SIG-M5 (cell line): ENCODE measurements around the gene DNPH1.

ENCODE experiments used
- DNase-seq: peaks from one replicate; lab custom pipeline; 2025; lab: John Stamatoyannopoulos, UW

Gene DNPH1

DNA sequence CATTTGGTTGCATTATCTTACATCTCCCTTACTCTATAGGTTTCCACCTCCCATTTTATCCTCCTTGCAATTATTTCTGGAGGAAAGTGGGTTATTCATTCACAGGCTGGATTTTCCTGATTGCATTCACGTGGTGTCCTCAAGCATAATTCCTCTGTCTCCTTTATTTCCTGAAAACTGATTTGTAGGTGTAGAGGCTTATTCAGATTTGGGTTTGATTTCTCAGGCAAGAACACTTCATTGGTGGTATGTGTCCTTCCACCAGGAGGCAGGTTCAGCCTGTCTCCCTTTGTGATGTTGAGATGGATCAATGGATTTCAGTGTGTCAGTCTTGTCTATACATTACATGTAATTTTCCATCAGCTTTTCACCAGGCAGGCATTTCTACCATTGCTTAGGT lies 17.3 kb downstream of the DNPH1 start:
- no peak for DNase-seq

DNA sequence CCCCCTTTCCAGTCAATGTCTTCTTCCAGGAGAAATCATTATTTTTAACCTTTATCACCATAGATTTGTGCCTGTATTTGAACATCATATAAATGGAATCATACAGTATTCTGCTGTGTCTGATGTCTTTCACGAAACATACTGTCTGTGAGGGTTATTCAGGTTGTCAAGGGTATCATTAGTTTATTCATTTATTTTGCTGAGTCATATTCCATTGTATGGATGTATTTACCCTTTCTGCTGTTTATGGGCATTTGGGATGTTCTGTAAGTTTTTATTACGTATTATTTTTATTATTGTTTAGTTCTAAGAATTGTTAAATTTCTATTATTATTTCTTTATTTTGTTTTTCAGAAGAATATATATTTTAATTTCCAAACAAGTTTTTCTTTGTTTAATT lies 22.0 kb downstream of the DNPH1 start:
- DNase-seq = no peak

DNA sequence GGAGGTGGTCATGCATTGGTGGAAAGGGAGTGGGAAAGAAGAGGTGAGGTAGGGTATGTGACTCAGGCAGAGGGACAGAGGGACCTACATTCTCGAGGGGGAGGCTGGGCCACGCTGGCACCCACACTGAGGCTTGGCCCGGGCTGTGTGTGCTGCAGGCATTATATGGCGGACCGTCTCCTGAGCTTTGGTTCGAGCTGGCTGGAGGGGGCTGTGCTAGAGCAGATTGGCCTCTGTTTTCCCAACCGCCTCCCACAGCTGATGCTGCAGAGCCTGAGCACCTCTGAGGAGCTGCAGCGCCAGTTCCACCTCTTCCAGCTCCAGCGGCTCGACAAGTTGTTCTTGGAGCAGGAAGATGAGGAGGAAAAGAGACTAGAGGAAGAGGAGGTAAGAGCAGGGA lies 23.4 kb downstream of the DNPH1 start:
- DNase-seq = no peak

DNA sequence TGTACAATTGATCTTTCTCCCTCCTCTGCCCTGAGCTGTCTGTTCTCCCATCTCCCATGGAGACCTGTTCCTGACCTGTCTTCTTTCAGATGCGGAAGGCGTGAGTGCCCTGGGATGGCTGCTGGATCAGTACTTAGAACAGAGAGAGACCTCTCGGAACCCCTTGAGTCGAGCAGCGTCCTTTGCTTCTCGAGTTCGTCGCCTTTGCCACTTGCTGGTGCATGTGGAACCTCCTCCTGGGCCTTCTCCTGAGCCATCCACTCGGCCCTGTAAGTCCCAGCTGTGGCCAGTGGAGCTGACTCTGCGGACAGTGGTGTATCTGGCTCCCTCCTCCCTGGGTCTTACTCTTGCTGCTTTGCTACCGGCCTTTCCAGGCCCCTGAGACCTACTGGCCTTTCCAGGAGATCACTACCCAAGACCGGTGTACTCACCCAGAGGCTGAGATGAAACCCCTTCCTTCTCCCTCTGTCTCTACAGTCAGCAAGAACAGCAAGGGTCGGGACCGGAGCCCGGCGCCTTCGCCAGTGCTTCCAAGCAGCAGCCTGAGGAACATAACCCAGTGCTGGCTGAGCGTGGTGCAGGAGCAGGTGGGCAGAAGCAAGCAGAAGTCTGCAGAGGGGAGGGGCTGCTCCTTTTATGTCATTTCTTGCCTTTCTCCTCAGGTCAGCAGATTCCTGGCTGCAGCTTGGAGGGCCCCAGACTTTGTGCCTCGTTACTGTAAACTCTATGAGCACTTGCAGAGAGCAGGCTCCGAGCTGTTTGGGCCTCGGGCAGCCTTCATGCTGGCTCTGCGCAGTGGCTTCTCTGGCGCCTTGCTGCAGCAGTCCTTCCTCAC lies 24.8 kb downstream of the DNPH1 start:
- DNase-seq = no peak

DNA sequence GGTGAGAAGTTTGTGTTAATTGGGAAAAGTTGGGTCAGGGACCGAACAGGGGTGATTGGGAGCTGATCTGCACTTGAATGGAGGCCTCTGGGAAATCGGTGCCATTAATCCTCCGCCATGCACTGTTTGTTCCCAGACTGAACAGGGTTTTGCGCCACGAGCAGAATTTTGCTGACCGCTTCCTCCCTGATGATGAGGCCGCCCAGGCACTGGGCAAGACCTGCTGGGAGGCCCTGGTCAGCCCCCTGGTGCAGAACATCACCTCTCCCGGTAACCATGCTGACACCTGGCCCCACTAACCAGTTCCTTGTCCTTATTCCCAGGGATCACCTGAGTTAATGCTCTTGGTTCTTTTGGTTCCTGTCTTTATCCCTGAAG lies 25.6 kb downstream of the DNPH1 start:
- no peak for DNase-seq

DNA sequence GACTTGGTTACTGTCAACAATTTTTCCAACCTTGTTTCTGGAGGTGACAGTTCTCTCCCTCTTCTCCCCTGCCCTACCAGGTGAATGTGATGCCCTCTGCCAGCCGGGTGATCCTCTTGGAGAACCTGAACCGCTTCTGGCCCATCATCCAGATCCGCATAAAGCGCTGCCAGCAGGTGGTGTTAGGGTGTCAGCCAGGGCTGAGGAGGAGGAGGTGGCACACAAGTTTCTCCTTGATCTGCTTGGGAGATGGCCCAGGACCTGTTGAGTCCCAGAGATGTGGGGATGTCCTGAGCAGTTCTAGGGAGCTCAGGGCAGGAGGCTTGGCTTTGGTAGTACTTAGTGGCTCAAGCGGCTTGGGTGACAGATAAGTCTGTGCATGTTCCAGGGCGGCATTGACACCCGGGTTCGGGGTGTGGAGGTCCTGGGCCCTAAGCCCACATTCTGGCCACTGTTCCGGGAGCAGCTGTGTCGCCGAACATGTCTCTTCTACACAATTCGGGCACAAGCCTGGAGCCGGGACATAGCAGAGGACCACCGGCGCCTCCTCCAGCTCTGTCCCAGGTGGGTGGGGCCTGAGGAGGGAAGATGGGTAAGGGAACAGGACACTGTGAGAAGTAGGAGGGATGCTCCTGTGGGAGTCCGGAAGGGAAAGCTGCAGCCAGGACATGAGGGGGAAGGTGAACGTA lies 26.1 kb downstream of the DNPH1 start:
- no peak for DNase-seq

DNA sequence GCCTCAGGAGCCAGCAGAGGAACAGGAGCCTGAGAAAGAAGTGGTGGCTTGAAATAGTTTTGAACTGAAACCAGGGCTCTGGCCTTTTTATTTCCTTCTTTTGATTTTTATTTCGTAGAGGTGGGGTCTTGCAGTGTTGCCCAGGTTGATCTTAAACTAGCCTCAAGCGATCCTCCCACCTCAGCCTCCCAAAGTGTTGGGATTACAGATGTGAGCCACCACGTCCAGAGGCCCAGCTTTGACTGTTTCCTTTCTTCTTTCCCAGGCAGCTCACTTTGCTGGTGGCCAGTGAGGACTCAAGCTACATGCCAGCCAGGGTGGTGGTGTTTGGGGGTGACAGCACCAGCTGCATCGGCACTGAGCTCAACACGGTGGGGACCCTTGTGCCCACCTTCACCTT lies 26.8 kb downstream of the DNPH1 start:
- DNase-seq = no peak

DNA sequence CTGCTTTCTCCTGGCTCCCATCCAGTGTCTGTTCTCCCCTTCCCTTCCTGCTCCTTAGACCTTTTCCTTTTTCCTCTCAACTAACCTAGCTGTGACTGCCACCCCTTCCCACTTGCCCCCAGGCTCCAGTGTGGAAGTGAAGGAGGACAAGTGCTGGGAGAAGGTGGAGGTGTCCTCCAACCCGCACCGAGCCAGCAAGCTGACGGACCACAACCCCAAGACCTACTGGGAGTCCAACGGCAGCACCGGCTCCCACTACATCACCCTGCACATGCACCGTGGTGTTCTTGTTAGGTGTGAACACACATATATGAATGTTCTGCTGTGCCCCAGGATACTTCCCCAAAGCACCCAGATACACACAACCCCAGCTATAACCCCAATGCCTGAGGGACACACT lies 28.7 kb downstream of the DNPH1 start:
- no peak for DNase-seq

DNA sequence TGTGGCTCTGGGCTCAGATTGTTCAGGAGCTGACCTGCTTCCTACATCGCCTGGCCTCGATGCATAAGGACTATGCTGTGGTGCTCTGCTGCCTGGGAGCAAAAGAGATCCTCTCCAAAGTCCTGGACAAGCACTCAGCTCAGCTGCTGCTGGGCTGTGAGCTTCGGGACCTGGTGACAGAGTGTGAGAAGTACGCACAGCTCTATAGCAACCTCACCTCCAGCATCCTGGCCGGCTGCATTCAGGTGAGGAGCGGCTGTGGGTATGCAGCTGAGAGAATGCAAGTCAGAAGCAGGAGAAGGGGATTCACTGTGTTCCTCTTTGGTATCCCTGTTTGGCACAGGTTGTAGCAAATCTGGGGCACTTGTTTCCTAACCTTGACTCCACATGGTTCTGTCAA lies 29.4 kb downstream of the DNPH1 start:
- no peak for DNase-seq

DNA sequence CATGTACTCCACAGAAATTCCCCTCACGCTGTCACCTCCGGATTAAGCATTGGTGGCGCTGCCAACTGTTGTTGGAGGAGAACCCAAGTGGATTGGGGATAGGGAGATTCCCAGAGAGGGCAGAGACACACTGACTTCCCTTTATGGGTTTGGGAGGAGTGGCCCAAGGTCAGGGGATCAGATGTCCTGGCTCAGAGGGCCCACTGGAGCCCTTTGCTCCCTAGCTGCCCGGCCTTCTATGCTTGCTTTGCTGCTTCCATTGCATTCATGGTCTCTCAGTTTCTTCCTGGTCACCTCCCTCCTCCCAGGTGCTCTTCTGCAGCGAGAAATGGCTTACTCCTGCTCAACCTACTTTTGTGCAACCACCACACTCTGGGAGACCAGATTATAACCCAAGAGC lies 32.9 kb downstream of the DNPH1 start:
- DNase-seq = no peak

DNA sequence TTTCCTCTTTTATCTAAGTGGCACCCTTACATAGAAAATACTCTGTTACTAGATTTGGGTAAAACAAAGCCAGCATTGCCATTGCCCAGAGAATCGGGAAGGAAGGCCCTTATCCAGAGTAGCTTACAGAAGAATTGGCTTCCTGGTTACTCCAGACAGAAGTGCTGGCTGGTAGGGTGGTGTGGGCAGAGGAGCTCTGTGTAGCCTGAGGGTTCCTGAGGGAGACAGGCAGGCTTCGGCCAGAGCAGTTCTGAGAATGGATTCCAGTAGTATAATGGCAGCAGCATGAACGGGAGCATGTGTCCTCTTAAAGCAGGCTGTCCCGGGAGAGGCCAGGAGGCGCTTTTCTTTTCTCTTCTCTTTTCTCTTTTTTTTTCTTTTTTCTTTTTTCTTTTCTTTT lies 35.4 kb downstream of the DNPH1 start:
- no peak for DNase-seq

DNA sequence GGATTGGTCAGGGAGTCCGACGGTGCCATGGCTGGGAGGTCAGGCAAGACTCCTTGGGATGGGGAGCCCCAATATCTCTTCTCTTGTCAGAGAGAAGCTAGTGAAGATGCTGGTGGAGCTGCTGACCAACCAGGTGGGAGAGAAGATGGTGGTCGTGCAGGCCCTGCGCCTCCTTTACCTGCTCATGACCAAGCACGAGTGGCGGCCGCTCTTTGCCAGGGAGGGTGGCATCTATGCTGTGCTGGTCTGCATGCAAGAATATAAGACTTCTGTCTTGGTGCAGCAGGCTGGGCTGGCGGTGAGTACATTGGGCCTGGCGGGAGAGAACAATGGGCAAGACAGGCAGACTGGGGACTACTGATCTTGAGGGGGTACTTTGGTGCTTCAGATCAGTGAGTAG lies 36.4 kb downstream of the DNPH1 start:
- no peak for DNase-seq

DNA sequence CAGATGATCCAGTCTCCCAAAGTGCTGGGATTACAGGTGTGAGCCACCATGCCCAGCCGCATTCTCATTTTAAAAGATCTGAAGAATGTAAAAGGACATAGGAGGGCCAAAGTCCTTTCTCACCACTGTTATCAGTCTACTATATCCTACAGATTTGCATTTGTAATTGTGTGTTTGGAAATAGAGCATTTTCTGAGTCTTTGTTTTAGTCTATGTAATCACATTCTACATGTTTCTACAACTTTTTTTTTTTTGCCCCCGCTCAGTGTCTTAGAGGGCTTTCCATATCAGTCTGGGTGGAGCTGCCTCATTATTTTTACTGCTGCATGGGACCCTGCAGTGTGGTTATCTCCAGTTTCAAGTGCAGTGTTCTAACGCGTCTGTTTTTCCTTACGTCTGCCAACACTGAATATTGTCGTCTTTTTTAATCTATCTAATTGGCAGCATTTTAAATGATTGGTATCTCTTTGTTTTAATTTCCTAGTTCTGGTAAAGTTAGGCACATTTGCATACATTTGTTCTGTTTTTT lies 39.4 kb downstream of the DNPH1 start:
- no peak for DNase-seq

DNA sequence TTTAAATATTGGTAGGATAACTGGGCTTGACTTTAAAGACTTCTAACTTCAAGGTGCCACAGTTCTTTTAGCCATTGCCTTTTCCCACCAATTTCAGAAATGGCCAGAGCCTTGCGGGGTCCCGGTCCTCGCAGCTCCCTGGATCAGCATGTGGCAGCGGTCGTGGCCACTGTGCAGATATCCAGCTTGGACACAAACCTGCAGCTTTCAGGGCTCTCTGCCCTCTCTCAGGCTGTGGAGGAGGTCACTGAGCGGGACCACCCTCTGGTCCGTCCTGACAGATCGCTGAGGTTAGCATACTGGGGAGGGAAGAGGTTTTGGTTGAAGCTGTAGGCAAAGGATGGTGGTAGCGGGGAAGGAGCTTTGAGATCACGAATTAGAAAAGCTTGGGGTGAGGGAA lies 40.9 kb downstream of the DNPH1 start:
- DNase-seq = no peak

DNA sequence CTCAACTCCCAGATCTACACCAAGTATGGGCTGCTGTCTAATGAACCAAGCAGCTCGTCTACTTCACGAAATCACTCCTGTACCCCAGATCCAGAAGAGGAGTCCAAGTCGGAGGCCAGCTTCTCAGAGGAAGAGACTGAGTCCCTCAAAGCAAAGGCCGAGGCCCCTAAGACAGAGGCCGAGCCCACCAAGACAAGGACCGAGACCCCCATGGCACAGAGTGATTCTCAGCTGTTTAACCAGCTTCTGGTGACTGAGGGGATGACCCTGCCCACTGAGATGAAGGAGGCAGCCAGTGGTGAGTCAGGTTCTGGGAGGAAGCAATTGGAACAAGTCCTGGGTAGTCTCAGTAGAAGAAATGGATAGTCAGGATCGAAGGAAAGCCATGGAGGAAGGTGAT lies 41.5 kb downstream of the DNPH1 start:
- no peak for DNase-seq

DNA sequence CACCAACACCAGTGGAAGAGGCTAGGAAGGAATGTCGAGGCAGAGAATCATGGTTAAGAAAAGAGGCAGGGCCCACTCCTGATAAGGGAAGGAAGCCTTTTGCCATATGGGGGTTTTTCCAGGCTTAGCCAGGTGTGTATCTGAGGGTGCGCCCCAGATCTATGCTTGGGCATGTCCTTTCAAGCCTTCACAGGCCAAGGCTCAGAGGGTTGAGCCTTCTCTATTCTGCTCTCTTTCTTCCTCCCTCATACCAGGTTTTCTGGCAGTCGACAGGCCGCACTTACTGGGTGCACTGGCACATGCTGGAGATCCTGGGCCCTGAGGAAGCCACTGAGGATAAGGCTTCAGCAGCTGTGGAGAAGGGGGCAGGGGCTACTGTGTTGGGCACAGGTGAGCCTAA lies 42.6 kb downstream of the DNPH1 start:
- DNase-seq = no peak

DNA sequence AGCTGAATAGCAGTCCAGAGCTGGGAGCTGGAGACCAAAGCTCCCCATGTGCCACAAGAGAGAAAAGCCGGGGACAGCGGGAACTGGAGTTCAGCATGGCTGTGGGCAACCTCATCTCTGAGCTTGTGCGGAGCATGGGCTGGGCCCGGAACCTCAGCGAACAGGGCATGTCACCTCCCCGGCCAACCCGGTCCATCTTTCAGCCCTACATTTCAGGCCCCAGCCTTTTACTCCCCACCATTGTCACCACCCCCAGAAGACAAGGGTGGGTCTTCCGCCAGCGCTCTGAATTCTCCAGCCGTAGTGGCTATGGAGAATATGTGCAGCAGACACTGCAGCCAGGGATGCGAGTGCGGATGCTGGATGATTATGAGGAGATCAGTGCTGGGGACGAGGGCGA lies 43.3 kb downstream of the DNPH1 start:
- no peak for DNase-seq

DNA sequence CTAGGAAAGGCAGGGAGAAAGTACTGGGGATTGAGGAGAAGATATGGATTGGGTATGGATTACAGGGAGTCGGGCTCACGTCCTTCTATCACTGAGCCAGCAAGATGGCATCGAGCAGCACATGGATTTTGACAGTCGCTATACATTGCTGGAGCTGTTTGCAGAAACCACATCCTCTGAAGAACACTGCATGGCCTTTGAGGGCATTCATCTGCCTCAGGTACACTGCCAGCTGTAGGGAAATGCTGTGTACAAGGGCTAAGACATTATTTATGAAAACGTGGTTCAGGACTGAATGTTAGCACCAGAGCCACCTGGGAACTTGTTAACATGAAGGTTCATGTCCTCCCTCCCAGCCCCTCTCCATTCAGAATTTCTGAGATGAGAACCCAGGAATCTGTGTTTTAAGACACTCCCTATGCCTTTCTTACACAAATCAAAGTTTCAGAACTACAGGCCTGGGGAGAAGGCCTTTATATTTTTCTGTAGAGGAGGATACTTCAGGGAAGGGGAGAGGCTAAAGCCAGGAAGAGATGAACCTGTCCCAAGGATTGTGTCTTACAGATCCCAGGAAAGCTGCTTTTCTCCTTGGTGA lies 43.8 kb downstream of the DNPH1 start:
- DNase-seq = no peak

DNA sequence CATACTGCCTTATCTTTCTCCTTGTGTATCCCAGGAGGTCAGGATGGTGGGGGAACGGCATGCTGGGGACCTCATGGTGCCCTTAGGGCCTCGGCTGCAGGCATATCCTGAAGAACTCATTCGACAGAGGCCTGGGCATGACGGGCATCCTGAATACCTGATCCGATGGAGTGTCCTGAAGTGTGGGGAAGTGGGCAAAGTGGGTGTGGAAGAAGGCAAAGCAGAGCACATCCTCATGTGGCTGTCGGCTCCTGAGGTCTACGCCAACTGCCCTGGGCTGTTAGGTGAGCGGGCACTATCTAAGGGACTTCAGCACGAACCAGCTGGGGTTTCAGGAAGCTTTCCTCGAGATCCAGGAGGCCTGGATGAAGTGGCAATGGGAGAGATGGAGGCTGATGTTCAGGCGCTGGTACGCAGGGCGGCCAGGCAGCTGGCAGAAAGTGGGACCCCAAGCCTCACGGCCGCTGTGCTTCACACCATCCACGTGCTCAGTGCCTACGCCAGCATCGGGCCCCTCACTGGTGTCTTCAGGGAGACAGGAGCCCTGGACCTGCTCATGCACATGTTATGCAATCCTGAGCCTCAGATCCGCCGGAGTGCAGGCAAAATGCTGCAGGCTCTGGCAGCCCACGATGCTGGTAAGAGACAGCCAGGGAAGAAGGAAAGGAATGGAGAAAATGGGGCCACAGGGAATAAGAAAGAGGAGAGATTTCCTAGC lies 44.9 kb downstream of the DNPH1 start:
- DNase-seq = no peak

DNA sequence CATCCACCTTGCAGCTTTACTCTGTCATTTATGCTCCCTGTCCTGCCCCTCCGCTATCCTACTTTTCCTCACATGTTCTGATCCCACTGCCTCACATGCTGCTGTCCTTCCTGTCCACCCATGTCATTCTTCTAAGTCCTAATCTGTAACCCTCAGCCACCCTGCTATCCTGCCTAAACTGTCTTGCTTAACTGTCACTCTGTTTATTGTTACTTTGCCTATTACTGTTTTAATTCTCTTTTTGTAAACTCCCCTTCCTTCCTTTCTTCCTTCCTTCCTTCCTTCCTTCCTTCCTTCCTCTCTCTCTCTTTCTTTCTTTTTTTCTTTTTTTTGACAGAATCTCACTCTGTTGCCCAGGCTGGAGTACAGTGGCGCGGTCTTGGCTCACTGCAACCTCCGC lies 45.8 kb downstream of the DNPH1 start:
- no peak for DNase-seq

DNA sequence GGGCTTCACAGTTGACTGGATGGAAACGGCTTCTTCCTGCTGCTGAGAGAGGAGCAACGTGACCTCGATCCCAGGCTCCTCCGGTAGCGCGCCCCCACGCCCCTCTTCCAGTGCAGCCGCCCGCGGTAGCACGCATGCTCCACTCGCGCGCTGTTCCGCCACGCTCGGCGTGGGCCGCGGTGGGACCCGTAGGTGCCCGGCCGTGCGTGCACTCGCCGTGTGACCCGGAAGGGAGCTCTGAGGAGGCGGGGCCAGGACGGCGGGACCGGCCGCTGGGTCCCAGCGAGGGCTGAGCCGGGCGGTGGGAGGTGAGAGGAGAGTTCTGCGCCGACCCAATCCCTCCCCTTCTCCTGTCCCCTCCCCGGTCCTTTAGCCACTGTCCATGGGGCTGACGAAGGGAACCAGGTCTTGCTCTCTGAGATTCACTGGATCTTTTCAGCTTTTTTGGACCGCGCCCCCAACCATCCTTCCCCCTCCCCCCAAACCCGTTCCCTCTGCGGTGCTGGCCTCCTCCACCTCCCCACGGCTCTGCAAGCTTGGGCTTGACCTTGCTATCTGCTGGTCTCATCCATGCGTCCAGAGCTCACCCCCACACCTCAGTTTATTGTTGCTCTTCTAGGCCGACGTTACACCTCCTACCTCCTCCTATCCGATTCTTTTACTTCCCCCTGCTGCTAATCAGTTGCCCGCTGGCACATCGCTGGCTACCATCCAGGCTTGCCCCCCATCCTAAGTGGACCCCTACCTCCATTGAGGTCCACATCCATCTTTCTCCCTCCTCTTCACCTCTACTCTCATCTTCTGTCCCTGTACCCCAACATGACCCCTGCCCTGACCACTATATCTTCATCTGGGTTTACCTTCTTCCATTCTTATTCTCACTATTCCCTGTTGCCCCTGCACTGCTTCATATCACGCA lies 47.1 kb downstream of the DNPH1 start, which contains the start of gene CUL9:
TSS of gene CUL9 (plus strand) at position 255 of the 919 bp plus-strand sequence. CDS start 2,115 bp downstream, outside the sequence.
- DNase-seq = no peak
